ENCODE data around the gene KLRF1.

DNA sequence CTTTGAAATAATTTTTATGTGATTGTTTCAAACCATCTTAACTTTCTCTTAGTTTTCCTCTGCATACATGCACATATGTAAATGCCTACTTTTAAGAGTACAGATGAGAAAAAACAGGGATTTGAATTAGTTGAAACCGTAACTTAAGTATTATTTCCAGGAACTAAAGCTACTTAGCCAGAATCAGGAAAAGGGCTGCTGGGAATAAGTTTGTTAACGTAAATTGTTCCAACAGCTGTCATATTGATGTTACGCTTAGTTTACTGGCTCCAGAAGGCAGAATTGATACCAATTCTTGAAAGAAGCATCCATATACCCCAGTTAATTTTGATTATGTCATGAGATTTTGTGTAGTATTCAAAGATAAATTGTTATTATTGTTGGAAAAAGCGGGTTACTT, 17.9 kb upstream of the KLRF1 start:
- TF ChIP-seq CTCF (IDR thresholded peaks at IDR 0.05; ENCODE audit: low read length) = no peak
- no peak for TF ChIP-seq EZH2 (IDR thresholded peaks at IDR 0.05; ENCODE audit: borderline replicate concordance, low read length)

All from OCI-LY1 (cell line).